ENCODE results near the gene TMEM39B. TPM values are rescaled to one million over a fixed set of nuclear protein-coding genes. Genes with fewer than 3 reads are reported as not detected.
A peak's percentile ranks its signal among the peaks of the same experiment; 100 is the strongest.
"Not testable (repeated sequence)": the region's sequence is repeated elsewhere in the genome, so short reads cannot be mapped to it uniquely, and the experiment has no call there.

The TMEM39B gene
- total RNA-seq, 8 experiments from 2014 or later: 6.2 to 25.8 (median 14.9) TPM

DNA sequence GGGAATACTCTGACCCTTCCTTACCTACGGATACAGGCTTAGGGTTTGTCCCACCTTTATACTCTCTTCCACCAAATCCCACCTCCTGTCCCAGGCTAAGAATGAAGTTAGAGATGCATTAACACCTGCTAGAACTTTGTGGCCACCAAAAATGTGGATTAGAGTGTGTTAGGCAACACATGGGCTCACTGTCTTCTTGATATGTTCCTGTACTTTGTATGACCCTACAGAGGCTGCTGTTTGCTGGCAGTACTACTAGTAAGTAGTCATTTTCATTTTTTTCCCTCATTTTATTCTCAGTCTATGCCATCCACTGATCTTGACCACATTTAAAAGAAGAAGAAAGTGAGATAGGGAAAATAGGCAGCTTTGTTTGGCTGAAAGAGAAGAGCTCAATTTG is 21.0 kb upstream of the TMEM39B start:
- H3K4me3 ChIP-seq: no peak overlapping the region
- no peaks in the 10 kb centered on the region for H3K4me1 ChIP-seq (replicated peaks in 1 of 2)
- ATAC-seq (replicated peaks in 6 of 8): no peak
- in situ Hi-C loops (cut with MboI; ENCODE audit: low pct_unique_long_range_greater_than_20kb in 2 of 9, low sequenced_read_pairs in 9 of 9, unreplicated experiment in 9 of 9): no loop called here
- 100% methylated on average over 1 of the region's 1 CpG; no CpG with 5 or more reads in 7 of the 10 experiments for WGBS, 10 experiments
- H3K27ac ChIP-seq: no peak overlapping the region

DNA sequence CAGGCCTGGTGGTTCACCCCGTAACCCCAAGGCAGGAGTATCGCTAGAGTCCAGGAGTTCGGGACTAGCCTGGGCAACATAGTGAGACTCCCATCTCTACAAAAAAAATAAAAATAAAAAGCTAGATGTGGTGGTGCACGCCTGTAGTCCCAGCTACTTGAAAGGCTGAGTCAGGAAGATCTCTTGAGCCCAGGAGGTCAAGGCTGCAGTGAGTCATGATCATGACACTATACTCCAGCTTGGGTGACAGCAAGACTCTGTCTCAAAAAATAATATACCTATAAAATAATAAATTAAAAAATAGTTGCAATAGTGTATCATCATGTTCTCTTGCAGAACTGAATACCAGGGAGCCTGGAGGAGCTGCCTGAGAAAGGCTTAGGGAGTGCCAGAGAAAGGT is 19.9 kb upstream of the TMEM39B start:
- 95 to 100% (median 100%) methylated on average over 1 to 4 of the region's 4 CpGs; no CpG with 5 or more reads in 2 of the 10 experiments for WGBS, 10 experiments
- Histone ChIP-seq H3K4me1 (replicated peaks in 1 of 2) (no peaks in the 10 kb centered on the region), H3K4me3 (no peak overlapping the region), H3K27ac (no peak overlapping the region)
- in situ Hi-C loops (cut with MboI; ENCODE audit: low pct_unique_long_range_greater_than_20kb in 2 of 9, low sequenced_read_pairs in 9 of 9, unreplicated experiment in 9 of 9): no loop called here
- ATAC-seq (replicated peaks in 6 of 8): peak in 1 of 8 experiments; percentile 25

DNA sequence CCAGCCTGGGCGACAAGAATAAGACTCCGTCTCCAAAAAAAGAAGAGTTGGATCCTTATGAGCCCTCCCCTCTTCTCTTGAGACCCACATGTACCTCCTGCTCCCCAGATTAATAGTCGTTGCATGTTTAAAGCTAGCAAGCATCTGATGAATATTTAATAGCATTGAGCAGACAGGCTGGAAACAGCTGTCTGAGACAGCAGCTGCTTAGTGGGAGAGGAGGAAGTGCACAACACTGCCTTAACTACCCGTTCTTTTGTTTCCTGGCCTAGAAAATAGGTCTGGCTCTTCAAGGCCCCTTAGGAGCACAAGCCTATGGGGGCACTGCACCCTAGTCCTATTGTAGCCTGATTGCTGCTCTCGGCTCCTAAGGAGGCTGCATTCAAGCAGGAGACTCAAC is 17.3 kb upstream of the TMEM39B start:
- 60 to 100% (median 91%) methylated on average over 2 to 5 of the region's 5 CpGs; no CpG with 5 or more reads in 2 of the 10 experiments for WGBS, 10 experiments
- ATAC-seq (replicated peaks in 6 of 8): no peak
- in situ Hi-C loops (cut with MboI; ENCODE audit: low pct_unique_long_range_greater_than_20kb in 2 of 9, low sequenced_read_pairs in 9 of 9, unreplicated experiment in 9 of 9): no loop called here
- Histone ChIP-seq H3K4me1 (replicated peaks in 1 of 2) (peaks cover 3 to 8% of the 10 kb centered on the region in 2 donors), H3K27ac (no peak overlapping the region), H3K4me3 (no peak overlapping the region)

DNA sequence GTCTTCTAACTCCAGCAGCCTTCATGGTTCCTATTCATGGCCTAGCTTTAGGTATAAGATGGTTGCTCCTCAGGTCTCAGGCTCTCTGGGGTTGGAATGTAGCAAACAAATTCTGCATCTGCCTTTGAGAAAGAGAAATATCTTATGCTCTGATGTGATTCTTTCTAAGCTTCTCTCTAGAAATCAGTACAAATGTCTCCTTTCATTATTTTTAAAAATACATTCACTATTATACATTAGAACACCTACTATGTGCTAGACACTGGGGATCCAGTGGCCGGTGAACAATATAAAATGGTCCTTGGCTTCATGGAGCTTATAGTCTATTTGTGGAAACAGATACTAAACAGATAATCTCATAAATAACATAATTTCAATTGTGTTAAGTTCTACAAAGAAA is 16.1 kb upstream of the TMEM39B start:
- Histone ChIP-seq H3K4me1 (replicated peaks in 1 of 2) (peaks cover 11 to 20% of the 10 kb centered on the region in 2 donors), H3K4me3 (no peak overlapping the region), H3K27ac (no peak overlapping the region)
- no peak for ATAC-seq (replicated peaks in 6 of 8)
- in situ Hi-C loops (cut with MboI; ENCODE audit: low pct_unique_long_range_greater_than_20kb in 2 of 9, low sequenced_read_pairs in 9 of 9, unreplicated experiment in 9 of 9): no loop called here
- WGBS, 10 experiments: 80 to 100% (median 100%) methylated on average over 1 of the region's 1 CpG; no CpG with 5 or more reads in 3 of the 10 experiments

DNA sequence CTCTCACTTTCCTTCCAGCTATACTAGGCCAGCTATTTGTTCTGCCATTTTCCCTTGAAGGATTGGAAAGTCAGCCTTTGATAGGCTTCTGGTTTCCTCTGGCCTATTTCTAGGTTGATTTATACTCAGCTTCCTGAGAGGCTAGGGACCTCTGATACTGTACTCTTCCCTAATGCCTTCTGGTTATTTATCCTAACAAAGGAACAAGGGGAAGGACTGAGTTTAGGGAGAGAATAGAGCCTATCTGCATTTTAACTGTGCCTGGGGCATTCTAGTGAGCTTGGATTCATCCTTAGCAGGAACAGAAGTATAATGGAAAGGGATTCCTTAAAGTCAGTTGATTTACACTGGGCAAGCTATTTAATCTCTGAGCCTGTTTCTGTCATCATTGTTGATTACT is 11.8 kb upstream of the TMEM39B start:
- peaks cover 29 to 41% of the 10 kb centered on the region in 2 donors for H3K4me1 ChIP-seq (replicated peaks in 1 of 2)
- H3K27ac ChIP-seq: no peak overlapping the region
- no peak overlapping the region for H3K4me3 ChIP-seq
- peak in 1 of 8 experiments; percentile 6 for ATAC-seq (replicated peaks in 6 of 8)
- in situ Hi-C loops (cut with MboI; ENCODE audit: low pct_unique_long_range_greater_than_20kb in 2 of 9, low sequenced_read_pairs in 9 of 9, unreplicated experiment in 9 of 9): no loop called here

DNA sequence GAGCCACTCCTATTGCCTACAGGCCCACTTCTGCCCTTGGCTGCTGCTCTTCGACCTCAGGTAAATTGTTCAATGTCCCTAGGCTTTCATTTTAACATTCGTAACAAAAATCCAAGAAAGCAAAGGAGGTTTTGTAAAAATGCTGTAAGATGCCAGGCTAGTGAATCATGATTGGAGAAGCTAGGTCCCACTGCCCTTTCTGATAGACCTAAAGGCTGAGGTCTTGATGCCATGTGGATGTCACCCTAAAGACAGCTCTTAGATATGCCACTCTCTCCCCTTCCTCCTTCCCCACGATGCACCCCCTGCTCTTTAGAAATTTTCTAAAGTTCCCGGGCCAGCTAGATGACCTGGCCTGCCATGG is 9.9 kb upstream of the TMEM39B start:
- Histone ChIP-seq H3K4me1 (replicated peaks in 1 of 2) (peaks cover 29 to 41% of the 10 kb centered on the region in 2 donors), H3K27ac (peak overlapping the region; percentile 68 to 80), H3K4me3 (no peak overlapping the region)
- in situ Hi-C loops (cut with MboI; ENCODE audit: low pct_unique_long_range_greater_than_20kb in 2 of 9, low sequenced_read_pairs in 9 of 9, unreplicated experiment in 9 of 9): no loop called here
- peak in 4 of 8 experiments; percentile 0 to 4 (median 3) for ATAC-seq (replicated peaks in 6 of 8)
- WGBS, 10 experiments: 44 to 100% (median 84%) methylated on average over 1 to 4 of the region's 4 CpGs; no CpG with 5 or more reads in 2 of the 10 experiments

DNA sequence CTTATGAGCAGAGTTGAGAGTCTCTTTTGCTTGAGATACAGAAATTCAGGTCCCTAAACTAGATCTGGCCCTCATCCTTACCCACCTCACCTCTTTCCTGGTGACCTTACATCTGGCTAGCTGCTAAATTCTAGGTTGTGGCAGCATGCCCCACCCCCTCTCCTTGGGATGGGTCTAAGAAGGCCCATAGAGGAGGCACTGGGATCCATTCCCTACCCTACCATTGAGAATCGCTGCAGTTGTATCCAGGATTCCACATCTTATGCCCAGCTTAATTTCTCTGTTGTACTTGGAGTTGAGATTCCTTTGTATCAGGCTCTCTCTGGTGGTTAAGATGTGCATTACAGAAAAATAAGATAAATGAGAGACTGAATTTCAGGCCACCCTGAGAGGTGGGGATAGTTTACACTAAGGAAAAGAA is 9.5 kb upstream of the TMEM39B start:
- H3K4me1 ChIP-seq (replicated peaks in 1 of 2): peaks cover 29 to 41% of the 10 kb centered on the region in 2 donors
- peak overlapping the region; percentile 68 to 80 for H3K27ac ChIP-seq
- WGBS, 10 experiments: 33 to 100% (median 86%) methylated on average over 1 of the region's 1 CpG; no CpG with 5 or more reads in 5 of the 10 experiments
- peak in 6 of 8 experiments; percentile 1 to 46 (median 26) for ATAC-seq (replicated peaks in 6 of 8)
- in situ Hi-C loops (cut with MboI; ENCODE audit: low pct_unique_long_range_greater_than_20kb in 2 of 9, low sequenced_read_pairs in 9 of 9, unreplicated experiment in 9 of 9): no loop called here
- H3K4me3 ChIP-seq: no peak overlapping the region

DNA sequence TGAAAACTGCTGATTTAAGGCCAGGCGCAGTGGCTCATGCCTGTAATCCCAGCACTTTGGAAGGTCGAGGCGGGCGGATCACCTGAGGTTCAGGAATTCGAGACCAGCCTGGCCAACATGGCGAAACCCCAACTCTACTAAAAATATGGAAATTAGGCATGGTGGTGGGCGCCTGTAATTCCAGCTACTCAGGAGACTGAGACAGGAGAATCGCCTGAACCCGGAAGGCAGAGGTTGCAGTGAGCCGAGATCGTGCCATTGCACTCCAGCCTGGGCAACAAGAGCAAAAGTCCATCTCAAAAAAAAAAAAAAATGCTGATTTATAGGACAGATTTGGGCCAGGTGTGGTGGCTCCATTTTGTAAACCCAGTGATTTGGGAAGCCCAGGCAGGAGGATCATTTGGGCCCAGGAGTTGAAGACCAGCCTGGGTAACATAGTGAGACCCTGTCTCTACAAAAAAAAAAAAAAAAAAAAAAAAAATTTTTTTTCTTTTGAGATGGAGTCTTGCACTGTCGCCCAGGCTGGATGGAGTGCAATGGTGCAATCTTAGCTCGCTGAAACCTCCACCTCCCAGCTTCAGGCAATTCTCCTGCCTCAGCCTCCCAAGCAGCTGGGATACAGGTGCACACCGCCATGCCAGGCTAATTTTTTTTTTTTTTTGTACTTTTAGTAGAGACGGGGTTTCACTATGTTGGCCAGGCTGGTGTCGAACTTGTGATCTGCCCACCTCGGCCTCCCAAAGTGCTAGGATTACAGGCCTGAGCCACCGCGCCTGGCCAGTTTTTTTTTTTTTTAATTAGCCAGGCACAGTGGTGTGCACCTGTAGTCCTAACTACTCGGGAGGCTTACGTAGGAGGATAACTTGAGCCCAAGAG is 6.9 kb upstream of the TMEM39B start:
- H3K4me1 ChIP-seq (replicated peaks in 1 of 2): peaks cover 22 to 28% of the 10 kb centered on the region in 2 donors
- H3K4me3 ChIP-seq; ATAC-seq (replicated peaks in 6 of 8); H3K27ac ChIP-seq; in situ Hi-C loops (cut with MboI; ENCODE audit: low pct_unique_long_range_greater_than_20kb in 2 of 9, low sequenced_read_pairs in 9 of 9, unreplicated experiment in 9 of 9): not testable (repeated sequence)
- WGBS, 10 experiments: 40 to 90% (median 82%) methylated on average over 1 to 20 of the region's 21 CpGs; no CpG with 5 or more reads in 3 of the 10 experiments

DNA sequence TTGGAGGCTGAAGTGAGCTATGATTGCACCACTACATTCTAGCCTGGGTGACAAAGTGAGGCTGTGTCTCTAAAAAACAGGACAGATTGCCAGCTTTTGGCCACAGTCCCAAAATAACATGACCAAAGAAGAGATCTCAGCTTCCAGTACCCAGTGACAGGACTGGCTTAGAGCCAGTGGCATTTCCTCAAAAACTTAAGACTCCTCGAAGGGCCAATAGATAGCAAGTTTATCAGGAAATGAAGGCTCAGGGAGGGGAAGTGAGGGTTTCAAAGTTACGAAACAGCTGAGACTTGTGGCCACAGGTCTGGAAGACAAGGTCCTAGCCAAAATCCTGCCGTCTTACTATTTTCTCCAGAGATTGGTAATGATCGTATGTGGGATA is 6.3 kb upstream of the TMEM39B start:
- Histone ChIP-seq H3K27ac (no peak overlapping the region), H3K4me3 (no peak overlapping the region), H3K4me1 (replicated peaks in 1 of 2) (peaks cover 19 to 23% of the 10 kb centered on the region in 2 donors)
- no peak for ATAC-seq (replicated peaks in 6 of 8)
- 3 to 100% (median 71%) methylated on average over 2 to 4 of the region's 4 CpGs; no CpG with 5 or more reads in 1 of the 10 experiments for WGBS, 10 experiments
- in situ Hi-C loops (cut with MboI; ENCODE audit: low pct_unique_long_range_greater_than_20kb in 2 of 9, low sequenced_read_pairs in 9 of 9, unreplicated experiment in 9 of 9): no loop called here

DNA sequence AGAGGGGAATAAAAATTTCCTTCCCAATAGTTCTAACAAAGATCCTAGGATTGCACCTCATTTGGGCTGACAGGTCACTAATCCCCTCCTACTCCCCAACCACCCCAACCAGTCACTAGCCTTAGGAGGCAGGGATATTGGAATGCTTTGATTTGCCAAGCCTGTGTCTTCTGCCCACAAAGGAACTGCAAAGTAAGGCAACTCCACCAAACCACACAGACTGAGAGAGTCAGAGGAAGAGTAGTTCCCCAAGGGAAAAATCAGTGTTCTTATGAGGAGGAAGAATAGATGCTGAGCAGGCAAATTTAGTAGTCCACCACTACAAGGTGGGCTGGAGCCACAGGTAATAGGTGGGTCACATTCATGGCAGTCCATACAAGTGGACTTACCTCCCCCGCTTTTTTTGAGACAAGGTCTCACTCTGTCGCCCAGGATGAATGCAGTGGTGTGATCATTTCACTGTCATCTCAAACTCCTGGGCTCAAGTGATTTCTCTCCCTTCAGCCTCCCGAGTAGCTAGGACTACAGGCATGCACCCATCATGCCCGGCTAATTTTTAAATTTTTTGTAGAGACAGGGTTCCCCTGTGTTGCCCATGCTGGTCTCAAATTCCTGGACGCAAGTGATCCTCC is 3.7 kb upstream of the TMEM39B start:
- in situ Hi-C loops (cut with MboI; ENCODE audit: low pct_unique_long_range_greater_than_20kb in 2 of 9, low sequenced_read_pairs in 9 of 9, unreplicated experiment in 9 of 9): no loop called here
- no peak for ATAC-seq (replicated peaks in 6 of 8)
- Histone ChIP-seq H3K4me3 (no peak overlapping the region), H3K4me1 (replicated peaks in 1 of 2) (peaks cover 9 to 12% of the 10 kb centered on the region in 2 donors), H3K27ac (no peak overlapping the region)
- 0 to 100% (median 81%) methylated on average over 1 to 5 of the region's 5 CpGs; no CpG with 5 or more reads in 1 of the 10 experiments for WGBS, 10 experiments

DNA sequence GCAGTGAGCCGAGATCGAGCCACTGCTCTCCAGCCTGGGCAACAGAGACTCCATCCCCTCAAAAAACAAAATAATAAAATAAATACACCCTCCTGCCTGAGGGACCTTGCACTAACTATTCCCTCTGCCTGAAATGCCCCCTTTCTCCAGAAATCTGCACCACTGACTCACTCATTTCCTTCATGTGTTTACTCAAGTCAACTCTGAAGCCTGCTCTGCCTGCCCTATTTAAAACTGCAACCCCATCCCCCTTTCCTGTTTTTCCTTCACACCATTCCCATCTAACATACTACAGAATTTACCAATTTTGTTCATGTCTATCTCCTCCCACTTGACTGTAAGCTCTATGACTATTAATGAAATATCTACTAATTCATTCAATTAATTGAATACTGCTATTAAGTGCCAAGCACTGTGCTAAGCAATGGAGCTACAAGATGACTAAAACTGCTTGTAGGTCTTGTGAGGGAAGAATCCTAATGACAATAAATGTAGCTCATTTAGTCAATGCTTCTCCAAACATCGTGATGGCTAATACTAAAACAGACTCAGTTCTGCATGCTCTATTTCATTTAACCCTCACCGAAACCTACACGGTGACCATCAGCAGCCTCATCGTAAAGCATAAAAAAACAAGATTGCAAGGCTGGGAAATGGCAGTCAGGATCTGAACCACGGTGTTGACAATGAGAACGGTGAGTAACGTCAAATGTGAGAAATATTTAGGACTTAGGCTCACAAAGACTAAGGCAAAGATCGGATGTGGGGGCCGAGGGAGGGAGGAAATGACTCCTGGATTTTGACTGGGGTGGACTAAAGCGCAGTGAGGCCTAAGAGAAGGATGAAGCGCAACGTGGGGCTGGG is 749 bp upstream of the TMEM39B start:
- no peak for ATAC-seq (replicated peaks in 6 of 8)
- in situ Hi-C loops (cut with MboI; ENCODE audit: low pct_unique_long_range_greater_than_20kb in 2 of 9, low sequenced_read_pairs in 9 of 9, unreplicated experiment in 9 of 9): no loop called here
- 0 to 25% (median 8%) methylated on average over 1 to 11 of the region's 14 CpGs for WGBS, 10 experiments

DNA sequence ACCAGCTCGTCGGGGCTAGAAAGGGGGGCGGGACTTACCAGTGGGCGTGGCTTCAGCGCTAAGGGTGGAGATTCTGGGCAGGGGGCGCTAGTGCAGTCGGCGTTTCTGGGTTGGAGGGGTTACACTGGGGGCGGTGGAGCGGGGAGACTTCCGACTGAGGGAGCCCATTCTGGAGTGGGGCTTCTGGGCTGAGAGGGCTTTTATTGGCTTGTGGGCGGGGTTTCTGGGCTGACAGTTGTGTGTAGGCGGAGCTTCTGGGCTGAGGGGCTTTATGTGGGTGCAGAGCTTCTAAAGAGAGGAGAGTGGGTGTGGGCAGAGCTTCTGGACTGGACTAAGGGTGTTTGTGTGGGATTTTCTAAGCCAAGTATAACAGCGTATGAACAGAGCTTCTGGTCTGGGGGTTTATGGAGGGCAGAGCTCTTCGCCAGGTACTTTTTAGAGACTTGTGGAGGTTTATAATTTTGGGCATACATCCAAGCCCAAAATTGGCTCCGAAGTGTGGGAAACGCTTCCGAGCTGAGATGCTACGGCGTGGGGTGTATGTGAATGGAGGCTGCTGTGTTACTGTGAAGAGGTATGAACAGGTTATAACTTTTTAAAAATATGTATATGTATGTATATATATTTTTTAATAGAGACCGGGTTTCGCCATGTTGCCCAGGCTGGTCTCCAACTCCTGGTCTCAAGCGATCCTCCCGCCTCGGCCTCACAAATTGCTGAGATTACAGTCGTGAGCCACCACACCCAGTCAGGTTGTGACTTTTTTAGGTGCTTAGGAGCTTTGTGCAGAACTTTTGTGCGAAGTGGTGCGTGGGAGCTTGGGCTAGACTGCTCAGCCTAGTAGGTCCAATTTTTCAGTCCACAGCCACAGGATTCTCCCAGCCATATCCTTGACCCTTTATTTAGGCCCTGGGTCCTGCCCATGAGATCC is 825 bp downstream of the TMEM39B start:
- Histone ChIP-seq H3K4me3 (peak overlapping the region; percentile 59 to 85 (median 69)), H3K27ac (peak overlapping the region; percentile 95 to 98), H3K4me1 (replicated peaks in 1 of 2) (peaks cover 13 to 15% of the 10 kb centered on the region in 2 donors)
- in situ Hi-C loops (cut with MboI; ENCODE audit: low pct_unique_long_range_greater_than_20kb in 2 of 9, low sequenced_read_pairs in 9 of 9, unreplicated experiment in 9 of 9): no loop called here
- 18 to 82% (median 62%) methylated on average over 3 to 13 of the region's 28 CpGs; no CpG with 5 or more reads in 2 of the 10 experiments for WGBS, 10 experiments
- ATAC-seq (replicated peaks in 6 of 8): peak in 4 of 8 experiments; percentile 12 to 58 (median 33)

More for the DNA sequence above, 749 bp upstream of the TMEM39B start:
- H3K27ac ChIP-seq: peak overlapping the region; percentile 95 to 98
- peaks cover 13 to 15% of the 10 kb centered on the region in 2 donors for H3K4me1 ChIP-seq (replicated peaks in 1 of 2)
- H3K4me3 ChIP-seq: peak overlapping the region; percentile 59 to 85 (median 69)

Measured in motor neuron (in vitro differentiated cells).